ENCODE results near the gene ABAT. TPM values are rescaled to one million over a fixed set of nuclear protein-coding genes. Genes with fewer than 3 reads are reported as not detected.
A peak's percentile ranks its signal among the peaks of the same experiment; 100 is the strongest.

The ABAT gene
- total RNA-seq, 4 donors from 2014 or later, result 9.6 to 24.0 (median 21.3) TPM

GRCh38 chr16:8628981-8629725, 45.3 kb upstream of the ABAT start:
- Histone ChIP-seq H3K4me3 (no peak overlapping the region), H3K9me3 (no peaks in the 10 kb centered on the region), H3K27me3 (no peaks in the 10 kb centered on the region), H3K4me1 (peaks cover 0 to 10% (median 0%) of the 10 kb centered on the region in 4 donors), H3K27ac (no peak overlapping the region), H3K36me3 (peaks cover 3 to 89% (median 21%) of the 10 kb centered on the region in 3 donors)
- TF ChIP-seq POLR2A (IDR thresholded peaks at IDR 0.05) (no peak), EP300 (IDR thresholded peaks at IDR 0.05) (no peak), CTCF (IDR thresholded peaks at IDR 0.05) (no peak)
- DNase-seq (ENCODE audit: low spot score in 2 of 2), result no peak
- 93% methylated on average over 16 of the region's 16 CpGs for WGBS, 2 donors

GRCh38 chr16:8630255-8630953, 44.0 kb upstream of the ABAT start:
- 87 to 91% methylated on average over 11 of the region's 11 CpGs for WGBS, 2 donors
- Histone ChIP-seq H3K9me3 (no peaks in the 10 kb centered on the region), H3K27ac (no peak overlapping the region), H3K4me3 (no peak overlapping the region), H3K36me3 (peaks cover 3 to 97% (median 21%) of the 10 kb centered on the region in 3 donors), H3K27me3 (no peaks in the 10 kb centered on the region), H3K4me1 (peaks cover 0 to 10% (median 0%) of the 10 kb centered on the region in 4 donors)
- TF ChIP-seq POLR2A (IDR thresholded peaks at IDR 0.05) (no peak), EP300 (IDR thresholded peaks at IDR 0.05) (no peak), CTCF (IDR thresholded peaks at IDR 0.05) (no peak)
- DNase-seq (ENCODE audit: low spot score in 2 of 2), result no peak

GRCh38 chr16:8631373-8631772, 43.0 kb upstream of the ABAT start:
- peak overlapping the region in 2 of 4 donors; percentile 17 to 61 for H3K27ac ChIP-seq
- WGBS, 2 donors, result 73 to 74% methylated on average over 9 of the region's 9 CpGs
- TF ChIP-seq POLR2A (IDR thresholded peaks at IDR 0.05) (no peak), CTCF (IDR thresholded peaks at IDR 0.05) (no peak), EP300 (IDR thresholded peaks at IDR 0.05) (no peak)
- no peaks in the 10 kb centered on the region for H3K27me3 ChIP-seq
- H3K4me1 ChIP-seq, result peaks cover 0 to 10% (median 0%) of the 10 kb centered on the region in 4 donors
- H3K4me3 ChIP-seq, result no peak overlapping the region
- no peaks in the 10 kb centered on the region for H3K9me3 ChIP-seq
- DNase-seq (ENCODE audit: low spot score in 2 of 2), result no peak
- peaks cover 8 to 97% (median 21%) of the 10 kb centered on the region in 3 donors for H3K36me3 ChIP-seq

- no peaks in the 10 kb centered on the region for H3K27me3 ChIP-seq
- no peak for DNase-seq (ENCODE audit: low spot score in 2 of 2)
- peaks cover 8 to 96% (median 24%) of the 10 kb centered on the region in 3 donors for H3K36me3 ChIP-seq
- WGBS, 2 donors, result 60 to 61% methylated on average over 15 of the region's 15 CpGs
- no peak for TF ChIP-seq POLR2A (IDR thresholded peaks at IDR 0.05)
- TF ChIP-seq EP300 (IDR thresholded peaks at IDR 0.05), result no peak
- TF ChIP-seq CTCF (IDR thresholded peaks at IDR 0.05), result no peak
- H3K9me3 ChIP-seq, result no peaks in the 10 kb centered on the region
- H3K4me3 ChIP-seq, result no peak overlapping the region
- peaks cover 0 to 10% (median 0%) of the 10 kb centered on the region in 4 donors for H3K4me1 ChIP-seq
- peak overlapping the region in 2 of 4 donors; percentile 17 to 61 for H3K27ac ChIP-seq
These were observed 42.5 kb upstream of the ABAT start for GRCh38 chr16:8631818-8632465.

All from tibial nerve (tissue), 4 donors.